KBM-7 (cell line): ENCODE data around the gene ZBTB9.

Experiments
- DNase-seq: peaks from one replicate; pipeline ENCODE4 v3.0.0-alpha.2; 2015
- in situ Hi-C: fragments of 300-500 bp; cut with MboI; formaldehyde crosslinking; loops from 2 replicates; pipeline ENCODE4 v1.14.3; 2020; ENCODE audit warnings: low sequenced_read_pairs, low pct_unique_long_range_greater_than_20kb, mixed read lengths

The ZBTB9 gene

GRCh38 chr6:33430991-33431879 is 23.1 kb upstream of the ZBTB9 start:
- DNase-seq = peak; percentile 70
- in situ Hi-C loops = no loop called here

GRCh38 chr6:33431880-33432541 is 22.4 kb upstream of the ZBTB9 start:
- DNase-seq = peak; percentile 22
- in situ Hi-C loops = no loop called here

GRCh38 chr6:33432546-33432945 is 21.8 kb upstream of the ZBTB9 start:
- in situ Hi-C loops = no loop called here
- no peak for DNase-seq

GRCh38 chr6:33433001-33433543 is 21.3 kb upstream of the ZBTB9 start:
- in situ Hi-C loops = no loop called here

GRCh38 chr6:33433544-33434191 is 20.7 kb upstream of the ZBTB9 start:
- in situ Hi-C loops = no loop called here
- no peak for DNase-seq

More at GRCh38 chr6:33433001-33433543, 21.3 kb upstream of the ZBTB9 start:
- DNase-seq = no peak

GRCh38 chr6:33434961-33435360 is 19.4 kb upstream of the ZBTB9 start:
- no peak for DNase-seq
- in situ Hi-C loops = no loop called here

- in situ Hi-C loops = no loop called here
These were observed 16.7 kb upstream of the ZBTB9 start for GRCh38 chr6:33437666-33438065.

GRCh38 chr6:33438978-33439594 is 15.3 kb upstream of the ZBTB9 start:
- in situ Hi-C loops = no loop called here
- DNase-seq = no peak

More at GRCh38 chr6:33437666-33438065, 16.7 kb upstream of the ZBTB9 start:
- DNase-seq = no peak

- in situ Hi-C loops = no loop called here
- DNase-seq = no peak
These were observed 14.3 kb upstream of the ZBTB9 start for GRCh38 chr6:33439956-33440648.

- DNase-seq = no peak
- in situ Hi-C loops = no loop called here
These were observed 13.6 kb upstream of the ZBTB9 start for GRCh38 chr6:33440649-33441309.

- in situ Hi-C loops = no loop called here
- no peak for DNase-seq
These were observed 12.9 kb upstream of the ZBTB9 start for GRCh38 chr6:33441457-33441856.

GRCh38 chr6:33442283-33442682 is 12.1 kb upstream of the ZBTB9 start:
- in situ Hi-C loops = no loop called here
- no peak for DNase-seq

- DNase-seq = no peak
- in situ Hi-C loops = no loop called here
These were observed 11.4 kb upstream of the ZBTB9 start for GRCh38 chr6:33443025-33443424.

GRCh38 chr6:33443619-33444504 is 10.5 kb upstream of the ZBTB9 start:
- no peak for DNase-seq
- in situ Hi-C loops = no loop called here

- in situ Hi-C loops = no loop called here
- DNase-seq = no peak
These were observed 9.2 kb upstream of the ZBTB9 start for GRCh38 chr6:33445119-33445603.

- in situ Hi-C loops = no loop called here
- DNase-seq = no peak
These were observed 8.0 kb upstream of the ZBTB9 start for GRCh38 chr6:33446356-33446755.

GRCh38 chr6:33450434-33450833 is 3.9 kb upstream of the ZBTB9 start:
- in situ Hi-C loops = no loop called here
- DNase-seq = peak; percentile 27
